ENCODE data around the gene U2AF2. TPM values are rescaled to one million over a fixed set of nuclear protein-coding genes. Genes with fewer than 3 reads are reported as not detected.

U2AF2 gene
- total RNA-seq, 1 experiment from 2014 or later = 321 TPM

DNA sequence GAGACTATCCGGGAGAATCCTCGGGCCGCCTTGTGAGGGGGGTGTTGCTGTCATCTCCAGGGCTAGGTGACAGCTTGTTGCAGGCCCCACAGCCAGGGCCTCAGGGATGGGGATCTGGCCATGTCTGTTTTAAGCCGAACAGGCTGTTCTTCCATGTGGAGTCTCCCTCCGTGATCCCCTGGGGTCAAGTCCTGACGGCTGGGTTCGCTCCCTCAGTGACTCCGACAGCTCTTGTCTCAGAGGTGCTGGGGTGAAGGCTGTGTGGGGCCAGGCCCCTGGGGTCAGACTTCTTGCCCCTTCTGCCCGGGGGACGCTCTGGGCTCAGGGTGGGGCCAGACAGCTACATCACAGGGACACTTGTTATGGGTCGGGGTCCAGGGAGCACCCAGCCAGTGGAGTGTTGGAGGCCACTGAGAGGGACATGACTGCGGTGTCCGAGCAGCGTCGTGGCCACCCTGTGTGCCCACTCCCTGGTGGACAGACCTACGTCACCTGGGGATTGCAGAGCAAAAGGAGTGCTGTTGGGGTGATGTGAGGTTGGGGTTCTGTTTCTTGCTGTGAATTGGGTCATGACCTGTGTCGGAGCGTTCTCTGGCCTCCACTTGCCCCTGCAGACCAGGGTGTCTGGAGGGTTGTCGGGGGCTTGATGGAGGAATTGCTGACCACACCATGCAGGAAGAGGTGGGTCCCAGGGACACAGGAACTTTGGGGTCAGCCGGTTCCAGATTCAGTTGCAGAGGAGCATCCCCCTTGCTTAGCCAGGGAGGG is 41.6 kb downstream of the U2AF2 start:
- H3K4me1 ChIP-seq (ENCODE audit: insufficient read depth, low read length) = no peaks in the 10 kb centered on the region
- no peak for DNase-seq
- no peak overlapping the region for H2AK5ac ChIP-seq (ENCODE audit: insufficient read length, low read length)
- no peaks in the 10 kb centered on the region for H3K79me2 ChIP-seq (ENCODE audit: insufficient read depth, low read length)
- no peak overlapping the region; a peak in 1 of 5 replicates for H3K4me3 Mint-ChIP-seq
- no peaks in the 10 kb centered on the region for H3K9me3 ChIP-seq (ENCODE audit: control insufficient read depth, low read depth, low read length)
- peaks cover 0 to 5% of the 10 kb centered on the region in 2 experiments; a peak in 3 of 5 replicates for H3K9me3 Mint-ChIP-seq
- no peak overlapping the region for H4K91ac ChIP-seq (ENCODE audit: insufficient read length, low read depth, low read length)
- H2BK120ac ChIP-seq (ENCODE audit: low read depth, low read length, poor library complexity, severe bottlenecking) = no peak overlapping the region
- no peak overlapping the region for H3K27ac Mint-ChIP-seq
- no peak overlapping the region for H3K4ac ChIP-seq (ENCODE audit: low read depth, low read length)
- no peak overlapping the region for H3K18ac ChIP-seq (ENCODE audit: insufficient read length, low read depth, low read length)
- H3K79me1 ChIP-seq (ENCODE audit: insufficient read depth, low read depth, low read length, poor library complexity, severe bottlenecking) = no peaks in the 10 kb centered on the region
- no peak overlapping the region for H2BK5ac ChIP-seq (ENCODE audit: insufficient read length, low read length)
- no peak overlapping the region for H3T11ph ChIP-seq (ENCODE audit: low read length)
- H3K9ac ChIP-seq (ENCODE audit: extremely low read depth, insufficient read length, low read length) = no peak overlapping the region
- no peaks in the 10 kb centered on the region for H3K27me3 ChIP-seq (ENCODE audit: insufficient read depth, low read length)
- H4K5ac ChIP-seq (ENCODE audit: insufficient read length, low read depth, low read length) = no peak overlapping the region
- TF ChIP-seq, protein P1, sequence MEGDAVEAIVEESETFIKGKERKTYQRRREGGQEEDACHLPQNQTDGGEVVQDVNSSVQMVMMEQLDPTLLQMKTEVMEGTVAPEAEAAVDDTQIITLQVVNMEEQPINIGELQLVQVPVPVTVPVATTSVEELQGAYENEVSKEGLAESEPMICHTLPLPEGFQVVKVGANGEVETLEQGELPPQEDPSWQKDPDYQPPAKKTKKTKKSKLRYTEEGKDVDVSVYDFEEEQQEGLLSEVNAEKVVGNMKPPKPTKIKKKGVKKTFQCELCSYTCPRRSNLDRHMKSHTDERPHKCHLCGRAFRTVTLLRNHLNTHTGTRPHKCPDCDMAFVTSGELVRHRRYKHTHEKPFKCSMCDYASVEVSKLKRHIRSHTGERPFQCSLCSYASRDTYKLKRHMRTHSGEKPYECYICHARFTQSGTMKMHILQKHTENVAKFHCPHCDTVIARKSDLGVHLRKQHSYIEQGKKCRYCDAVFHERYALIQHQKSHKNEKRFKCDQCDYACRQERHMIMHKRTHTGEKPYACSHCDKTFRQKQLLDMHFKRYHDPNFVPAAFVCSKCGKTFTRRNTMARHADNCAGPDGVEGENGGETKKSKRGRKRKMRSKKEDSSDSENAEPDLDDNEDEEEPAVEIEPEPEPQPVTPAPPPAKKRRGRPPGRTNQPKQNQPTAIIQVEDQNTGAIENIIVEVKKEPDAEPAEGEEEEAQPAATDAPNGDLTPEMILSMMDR (conservative IDR thresholded peaks at IDR 0.05) = no peak
- H3K23ac ChIP-seq (ENCODE audit: insufficient read length, low read depth, low read length) = no peak overlapping the region
- no peaks in the 10 kb centered on the region for H3K23me2 ChIP-seq (ENCODE audit: insufficient read length, low read depth, low read length, poor library complexity, severe bottlenecking)
- H3K36me3 Mint-ChIP-seq (ENCODE audit: insufficient read depth in 1 of 3, low read depth in 3 of 3) = peaks cover 31 to 63% (median 62%) of the 10 kb centered on the region in 3 experiments
- H3K27me3 Mint-ChIP-seq (ENCODE audit: low read depth) = no peaks in the 10 kb centered on the region
- H4K8ac ChIP-seq (replicated peaks; ENCODE audit: insufficient read length, low read depth, low read length) = no peak overlapping the region
- no peak overlapping the region for H3K4me2 ChIP-seq (ENCODE audit: insufficient read depth, insufficient read length, low read length)
- H3K56ac ChIP-seq (ENCODE audit: insufficient read length, low read depth, low read length) = no peak overlapping the region
- no peaks in the 10 kb centered on the region for H4K20me1 ChIP-seq (ENCODE audit: control insufficient read depth, insufficient read depth, insufficient read length)
- H3K4me1 Mint-ChIP-seq = no peaks in the 10 kb centered on the region
- H3K14ac ChIP-seq (ENCODE audit: insufficient read depth, low read length) = no peak overlapping the region
- no CpG with 5 or more reads among the region's 20 CpGs for WGBS (ENCODE audit: extremely low coverage, insufficient read length, low lambda C conversion rate)
- no peak overlapping the region for H3K27ac ChIP-seq (ENCODE audit: insufficient read length, low read depth, low read length)
- H2AFZ ChIP-seq (ENCODE audit: low read length) = no peak overlapping the region
- H2BK15ac ChIP-seq (ENCODE audit: low read depth, low read length) = no peak overlapping the region
- no peak overlapping the region for H2BK20ac ChIP-seq (ENCODE audit: low read depth, low read length, poor library complexity, severe bottlenecking)
- no peak overlapping the region for H2BK12ac ChIP-seq (ENCODE audit: insufficient read length, low read depth, low read length)
